ENCODE measurements around the gene CCNB1IP1. TPM values are rescaled to one million over a fixed set of nuclear protein-coding genes. Genes with fewer than 3 reads are reported as not detected.

Gene CCNB1IP1
- 91.1 TPM for total RNA-seq (ENCODE audit: unreplicated experiment)
- long read RNA-seq, transcript CCNB1IP1-202 (7 exons, 1,479 nt): major isoform, 34 of 48 reads
- long read RNA-seq, partial matches to known transcripts: 7 of 48 reads
- long read RNA-seq, other reads (novel, unspliced or antisense): 6 of 48 reads

DNA sequence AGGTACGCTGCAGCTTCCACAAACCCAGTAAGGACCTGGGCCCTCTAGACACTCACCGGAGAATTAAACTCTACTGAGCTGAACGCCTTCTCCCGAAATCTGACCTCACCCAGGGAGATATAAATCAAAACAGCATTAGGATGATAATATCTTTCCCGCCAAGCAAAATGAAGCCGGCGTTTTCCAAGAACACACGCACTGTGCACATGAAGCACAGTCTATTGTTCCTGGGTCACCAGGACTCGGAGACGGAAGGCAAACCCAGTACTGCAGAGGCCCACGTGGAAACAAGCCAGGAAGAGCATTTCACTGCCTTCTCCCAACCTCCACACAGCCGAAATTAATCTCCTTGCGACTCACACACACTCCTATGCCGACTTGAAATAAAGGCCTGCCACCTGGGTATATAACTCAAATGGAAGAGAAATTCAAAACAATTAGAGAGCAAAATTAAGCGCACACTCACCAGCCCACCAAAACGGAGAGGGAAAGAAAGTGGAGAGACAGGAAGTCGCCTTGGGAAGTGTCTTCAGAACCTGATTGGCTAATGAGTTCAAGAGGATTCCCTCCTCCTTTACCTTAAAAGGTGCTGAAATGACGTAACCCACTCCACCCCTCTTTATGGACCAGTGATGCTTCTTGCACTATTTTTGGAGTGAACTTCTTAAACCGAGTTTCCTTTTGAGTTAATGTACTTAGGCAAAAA is at the start of gene CCNB1IP1:
Gene CCNB1IP1, minus strand, starts transcription at position 492 of the 706 bp plus-strand sequence. CDS start 16,756 bp downstream, outside the sequence.
- Mint-ChIP-seq H3K27ac (ENCODE audit: unreplicated experiment) (peak within 1 kb of the TSS; percentile 100), H3K4me1 (ENCODE audit: unreplicated experiment) (peaks cover 22% of the 10 kb centered on the region), H3K9me3 (ENCODE audit: unreplicated experiment) (no peaks in the 10 kb centered on the region), H3K36me3 (ENCODE audit: low read depth, unreplicated experiment) (no peaks in the 10 kb centered on the region), H3K4me3 (ENCODE audit: unreplicated experiment) (peak within 1 kb of the TSS; percentile 99), H3K27me3 (ENCODE audit: unreplicated experiment) (peaks cover 2% of the 10 kb centered on the region)
- TF ChIP-seq, protein P1, sequence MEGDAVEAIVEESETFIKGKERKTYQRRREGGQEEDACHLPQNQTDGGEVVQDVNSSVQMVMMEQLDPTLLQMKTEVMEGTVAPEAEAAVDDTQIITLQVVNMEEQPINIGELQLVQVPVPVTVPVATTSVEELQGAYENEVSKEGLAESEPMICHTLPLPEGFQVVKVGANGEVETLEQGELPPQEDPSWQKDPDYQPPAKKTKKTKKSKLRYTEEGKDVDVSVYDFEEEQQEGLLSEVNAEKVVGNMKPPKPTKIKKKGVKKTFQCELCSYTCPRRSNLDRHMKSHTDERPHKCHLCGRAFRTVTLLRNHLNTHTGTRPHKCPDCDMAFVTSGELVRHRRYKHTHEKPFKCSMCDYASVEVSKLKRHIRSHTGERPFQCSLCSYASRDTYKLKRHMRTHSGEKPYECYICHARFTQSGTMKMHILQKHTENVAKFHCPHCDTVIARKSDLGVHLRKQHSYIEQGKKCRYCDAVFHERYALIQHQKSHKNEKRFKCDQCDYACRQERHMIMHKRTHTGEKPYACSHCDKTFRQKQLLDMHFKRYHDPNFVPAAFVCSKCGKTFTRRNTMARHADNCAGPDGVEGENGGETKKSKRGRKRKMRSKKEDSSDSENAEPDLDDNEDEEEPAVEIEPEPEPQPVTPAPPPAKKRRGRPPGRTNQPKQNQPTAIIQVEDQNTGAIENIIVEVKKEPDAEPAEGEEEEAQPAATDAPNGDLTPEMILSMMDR (IDR thresholded peaks at IDR 0.05; ENCODE audit: unreplicated experiment): no peak
- DNase-seq (ENCODE audit: low spot score): peak; percentile 44

GRCh38 chr14:20382526-20382925 is 49.4 kb upstream of the CCNB1IP1 start:
- peak overlapping the region; percentile 30 for H3K27ac Mint-ChIP-seq (ENCODE audit: unreplicated experiment)

DNA sequence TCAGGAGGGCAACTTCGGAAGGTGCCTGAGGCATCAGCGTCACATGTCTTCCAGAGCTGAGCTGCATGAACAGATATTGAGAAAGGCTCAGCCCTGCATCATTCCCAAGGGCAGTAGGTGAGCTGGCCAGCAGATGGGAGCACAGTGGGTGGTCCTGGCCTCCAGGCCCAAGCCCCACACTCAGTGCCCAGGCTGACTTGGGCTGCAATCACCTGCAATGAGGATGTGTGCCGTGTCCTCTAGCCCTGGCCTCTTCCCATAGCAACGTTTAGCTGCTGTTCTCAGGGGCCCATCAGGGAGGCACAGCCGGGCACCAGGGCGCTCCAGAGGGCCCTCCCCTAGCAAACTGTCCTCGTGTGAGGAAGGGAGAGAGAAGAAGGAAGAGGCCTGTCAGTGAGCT is 48.3 kb upstream of the CCNB1IP1 start:
- peak overlapping the region; percentile 32 for H3K27ac Mint-ChIP-seq (ENCODE audit: unreplicated experiment)

More at GRCh38 chr14:20382526-20382925, 49.4 kb upstream of the CCNB1IP1 start:
- TF ChIP-seq, protein P1 (IDR thresholded peaks at IDR 0.05; ENCODE audit: unreplicated experiment): no peak
- no peak for DNase-seq (ENCODE audit: low spot score)
- H3K36me3 Mint-ChIP-seq (ENCODE audit: low read depth, unreplicated experiment): peaks cover 68% of the 10 kb centered on the region
- peaks cover 13% of the 10 kb centered on the region for H3K27me3 Mint-ChIP-seq (ENCODE audit: unreplicated experiment)
- no peaks in the 10 kb centered on the region for H3K9me3 Mint-ChIP-seq (ENCODE audit: unreplicated experiment)
- no peaks in the 10 kb centered on the region for H3K4me1 Mint-ChIP-seq (ENCODE audit: unreplicated experiment)
- no peak overlapping the region for H3K4me3 Mint-ChIP-seq (ENCODE audit: unreplicated experiment)

GRCh38 chr14:20380681-20381080 is 47.6 kb upstream of the CCNB1IP1 start:
- TF ChIP-seq, protein P1 (IDR thresholded peaks at IDR 0.05; ENCODE audit: unreplicated experiment): no peak
- Mint-ChIP-seq H3K36me3 (ENCODE audit: low read depth, unreplicated experiment) (peaks cover 70% of the 10 kb centered on the region), H3K27ac (ENCODE audit: unreplicated experiment) (peak overlapping the region; percentile 32), H3K27me3 (ENCODE audit: unreplicated experiment) (peaks cover 11% of the 10 kb centered on the region), H3K4me3 (ENCODE audit: unreplicated experiment) (peak overlapping the region; percentile 56), H3K4me1 (ENCODE audit: unreplicated experiment) (no peaks in the 10 kb centered on the region), H3K9me3 (ENCODE audit: unreplicated experiment) (no peaks in the 10 kb centered on the region)
- DNase-seq (ENCODE audit: low spot score): no peak

More for the DNA sequence above, 48.3 kb upstream of the CCNB1IP1 start:
- Mint-ChIP-seq H3K9me3 (ENCODE audit: unreplicated experiment) (no peaks in the 10 kb centered on the region), H3K4me3 (ENCODE audit: unreplicated experiment) (no peak overlapping the region), H3K4me1 (ENCODE audit: unreplicated experiment) (no peaks in the 10 kb centered on the region), H3K27me3 (ENCODE audit: unreplicated experiment) (peaks cover 13% of the 10 kb centered on the region), H3K36me3 (ENCODE audit: low read depth, unreplicated experiment) (peaks cover 71% of the 10 kb centered on the region)
- DNase-seq (ENCODE audit: low spot score): no peak
- TF ChIP-seq, protein P1 (IDR thresholded peaks at IDR 0.05; ENCODE audit: unreplicated experiment): no peak

GRCh38 chr14:20379743-20380142 is 46.7 kb upstream of the CCNB1IP1 start:
- Mint-ChIP-seq H3K4me3 (ENCODE audit: unreplicated experiment) (peak overlapping the region; percentile 73), H3K36me3 (ENCODE audit: low read depth, unreplicated experiment) (peaks cover 72% of the 10 kb centered on the region), H3K27ac (ENCODE audit: unreplicated experiment) (no peak overlapping the region), H3K9me3 (ENCODE audit: unreplicated experiment) (no peaks in the 10 kb centered on the region), H3K4me1 (ENCODE audit: unreplicated experiment) (no peaks in the 10 kb centered on the region), H3K27me3 (ENCODE audit: unreplicated experiment) (peaks cover 11% of the 10 kb centered on the region)
- TF ChIP-seq, protein P1 (IDR thresholded peaks at IDR 0.05; ENCODE audit: unreplicated experiment): no peak
- DNase-seq (ENCODE audit: low spot score): no peak
